Measurements from ENCODE around the gene CPS1. TPM values are rescaled to one million over a fixed set of nuclear protein-coding genes. Genes with fewer than 3 reads are reported as not detected.

Gene CPS1
- under 1 TPM; 0.63 to 0.67 TPM for total RNA-seq
- total RNA-seq: 0.83 to 0.93 reads per million in 2 donors

DNA sequence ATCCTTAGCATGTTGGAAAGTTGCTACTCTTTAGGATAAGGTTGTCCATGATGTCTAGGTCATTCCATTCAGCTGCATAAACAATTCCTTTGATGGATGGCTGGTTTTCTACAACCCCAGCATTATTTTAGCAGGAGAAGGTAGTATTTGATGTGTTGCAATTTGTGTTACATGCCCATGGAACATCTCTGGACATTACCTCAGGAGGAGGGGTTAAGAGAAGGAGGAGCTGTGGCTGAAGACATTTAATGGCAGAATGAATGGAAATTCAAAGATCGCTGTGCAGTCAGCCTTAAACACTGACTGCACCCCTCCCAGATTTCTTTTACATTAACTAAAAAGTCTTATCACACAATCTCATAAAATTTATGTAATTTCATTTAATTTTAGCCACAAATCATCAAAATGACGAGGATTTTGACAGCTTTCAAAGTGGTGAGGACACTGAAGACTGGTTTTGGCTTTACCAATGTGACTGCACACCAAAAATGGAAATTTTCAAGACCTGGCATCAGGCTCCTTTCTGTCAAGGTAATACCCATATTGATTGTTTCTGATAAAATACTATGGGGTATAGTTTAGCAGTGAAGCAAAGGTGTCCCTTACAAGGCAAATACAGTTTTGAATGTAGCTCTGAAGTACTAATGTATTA, at the start of gene CPS1:
Gene CPS1 (plus strand): TSS at position 271 of the 652 bp plus-strand sequence. CDS start 135 bp downstream, at position 406.
- ATAC-seq (no peak), DNase-seq (no peak)
- Mint-ChIP-seq H3K4me3 (no peak within 1 kb of the TSS), H3K27me3 (no peaks in the 10 kb centered on the region), H3K27ac (no peak within 1 kb of the TSS), H3K4me1 (no peaks in the 10 kb centered on the region), H3K36me3 (ENCODE audit: low read depth) (no peaks in the 10 kb centered on the region)
- H3K9me3 ChIP-seq (ENCODE audit: control insufficient read depth, low read length, poor library complexity, severe bottlenecking): no peaks in the 10 kb centered on the region

DNA sequence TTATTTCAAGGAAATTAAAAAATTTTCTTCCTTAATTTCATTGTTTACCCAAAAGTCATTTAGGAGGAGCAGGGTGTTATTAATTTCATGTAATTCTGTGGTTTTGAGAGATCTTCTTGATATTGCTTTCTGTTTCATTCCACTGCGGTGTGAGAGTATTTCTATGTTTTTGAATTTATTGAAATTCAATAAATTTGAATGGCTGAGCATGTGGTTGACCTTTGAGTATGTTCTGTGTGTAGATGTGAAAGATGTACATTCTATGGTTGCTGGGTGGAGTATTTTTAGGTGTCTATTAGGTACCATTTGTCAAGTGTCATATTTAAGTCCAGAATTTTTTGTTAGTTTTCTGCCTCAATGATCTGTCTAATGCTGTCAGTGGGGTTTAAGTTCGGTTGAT, 40.5 kb upstream of the CPS1 start:
- Mint-ChIP-seq H3K4me3 (no peak overlapping the region), H3K4me1 (peaks cover 2% of the 10 kb centered on the region), H3K27ac (no peak overlapping the region), H3K36me3 (ENCODE audit: low read depth) (peaks cover 3% of the 10 kb centered on the region), H3K27me3 (peaks cover 5% of the 10 kb centered on the region)
- ATAC-seq: no peak
- DNase-seq: no peak
- no peaks in the 10 kb centered on the region for H3K9me3 ChIP-seq (ENCODE audit: control insufficient read depth, low read length, poor library complexity, severe bottlenecking)

DNA sequence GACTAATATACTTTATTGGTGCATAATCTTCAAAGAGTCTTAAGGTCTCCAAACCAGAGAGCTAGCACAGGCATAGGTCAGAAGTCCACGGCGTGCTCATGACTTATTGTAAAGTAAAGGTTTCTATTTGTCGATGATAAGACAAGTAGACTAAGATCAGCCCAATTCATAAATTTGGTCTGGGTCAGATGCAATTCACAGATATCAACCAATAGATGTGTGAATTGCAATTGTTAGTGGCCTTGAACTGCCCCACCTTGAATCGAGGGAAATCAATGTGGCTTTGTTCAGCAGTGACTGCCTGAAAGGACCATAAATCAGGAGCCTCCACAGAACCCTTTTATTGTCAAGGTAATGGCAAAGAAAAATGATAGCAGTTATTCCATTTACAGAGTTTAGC, 39.1 kb upstream of the CPS1 start:
- Mint-ChIP-seq H3K4me3 (no peak overlapping the region), H3K36me3 (ENCODE audit: low read depth) (peaks cover 3% of the 10 kb centered on the region), H3K4me1 (peaks cover 2% of the 10 kb centered on the region), H3K27ac (no peak overlapping the region), H3K27me3 (peaks cover 5% of the 10 kb centered on the region)
- no peaks in the 10 kb centered on the region for H3K9me3 ChIP-seq (ENCODE audit: control insufficient read depth, low read length, poor library complexity, severe bottlenecking)
- ATAC-seq (no peak), DNase-seq (no peak)

DNA sequence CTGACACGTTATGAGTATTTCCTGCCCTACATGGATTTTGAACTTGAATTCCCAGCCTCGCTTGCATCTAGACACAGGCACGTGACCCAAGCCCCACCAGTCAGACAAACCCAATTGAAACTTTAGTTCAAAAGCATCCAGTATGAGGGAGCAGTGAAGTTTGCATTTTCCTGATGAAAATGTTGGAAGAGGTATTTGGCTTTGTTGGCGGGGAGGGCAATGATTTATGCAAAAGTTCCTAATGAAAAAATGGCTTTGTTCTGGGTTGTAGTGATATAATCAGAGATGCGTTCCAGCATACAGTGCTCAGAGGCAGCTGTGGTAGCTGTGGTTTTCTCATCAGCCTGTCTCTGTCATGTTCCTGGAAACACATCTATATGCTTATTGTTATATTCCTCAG, 36.8 kb upstream of the CPS1 start:
- Mint-ChIP-seq H3K36me3 (ENCODE audit: low read depth) (peaks cover 3% of the 10 kb centered on the region), H3K4me3 (no peak overlapping the region), H3K4me1 (peaks cover 2% of the 10 kb centered on the region), H3K27ac (no peak overlapping the region), H3K27me3 (peaks cover 5% of the 10 kb centered on the region)
- H3K9me3 ChIP-seq (ENCODE audit: control insufficient read depth, low read length, poor library complexity, severe bottlenecking): no peaks in the 10 kb centered on the region
- DNase-seq (no peak), ATAC-seq (no peak)

DNA sequence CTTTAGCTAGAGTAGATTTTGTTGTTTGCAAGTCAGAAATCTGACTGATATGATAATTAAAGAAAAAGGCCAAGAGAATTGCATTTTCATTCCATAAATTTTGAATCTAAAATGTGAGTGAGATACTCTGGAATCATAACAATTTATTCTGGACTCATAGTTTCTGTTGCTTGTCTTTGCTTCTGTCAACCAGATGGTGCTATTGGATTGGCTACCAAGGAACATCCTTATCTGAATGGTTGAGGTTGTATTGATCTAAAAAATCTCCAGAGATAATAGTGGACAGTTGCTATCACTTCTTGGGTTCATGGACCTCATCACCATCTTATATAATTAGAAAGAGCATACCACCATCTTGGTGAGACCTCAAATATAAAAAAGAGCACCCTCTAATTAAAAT, 34.0 kb upstream of the CPS1 start:
- no peak overlapping the region for H3K4me3 Mint-ChIP-seq
- H3K27me3 Mint-ChIP-seq: peaks cover 5% of the 10 kb centered on the region
- H3K9me3 ChIP-seq (ENCODE audit: control insufficient read depth, low read length, poor library complexity, severe bottlenecking): no peaks in the 10 kb centered on the region
- ATAC-seq: no peak
- H3K27ac Mint-ChIP-seq: no peak overlapping the region
- H3K4me1 Mint-ChIP-seq: peaks cover 2% of the 10 kb centered on the region
- peaks cover 3% of the 10 kb centered on the region for H3K36me3 Mint-ChIP-seq (ENCODE audit: low read depth)
- DNase-seq: no peak

DNA sequence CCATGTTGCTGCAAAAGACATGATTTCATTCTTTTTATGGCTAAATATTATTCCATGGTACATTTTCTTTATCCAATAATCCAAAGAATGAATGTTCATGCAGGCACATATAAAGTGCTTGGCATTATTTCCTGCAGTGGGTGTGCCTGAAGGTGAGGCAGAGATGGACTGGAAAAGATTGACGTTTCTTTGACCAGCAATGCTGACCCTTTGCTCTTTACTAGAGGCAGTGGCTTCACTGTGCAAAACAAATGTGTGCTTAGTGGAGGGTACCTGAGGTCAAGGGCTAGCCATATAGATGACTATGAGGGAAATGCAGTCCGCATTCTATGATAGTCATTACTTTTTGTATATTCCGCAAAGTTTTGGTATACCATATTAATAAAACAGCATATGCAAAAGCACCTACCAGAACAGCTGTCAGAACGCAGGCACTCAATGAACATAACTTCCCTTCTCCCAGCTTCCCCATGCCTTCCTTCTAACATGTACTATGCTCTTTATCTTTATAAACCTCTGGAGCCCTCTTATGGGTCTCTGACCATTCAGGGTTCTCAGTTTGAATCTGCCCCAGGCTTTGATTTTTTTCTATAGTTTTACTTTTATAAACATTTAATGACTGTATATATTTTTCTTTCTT, 32.6 kb upstream of the CPS1 start:
- Mint-ChIP-seq H3K27me3 (peaks cover 5% of the 10 kb centered on the region), H3K4me3 (no peak overlapping the region), H3K27ac (no peak overlapping the region)

DNA sequence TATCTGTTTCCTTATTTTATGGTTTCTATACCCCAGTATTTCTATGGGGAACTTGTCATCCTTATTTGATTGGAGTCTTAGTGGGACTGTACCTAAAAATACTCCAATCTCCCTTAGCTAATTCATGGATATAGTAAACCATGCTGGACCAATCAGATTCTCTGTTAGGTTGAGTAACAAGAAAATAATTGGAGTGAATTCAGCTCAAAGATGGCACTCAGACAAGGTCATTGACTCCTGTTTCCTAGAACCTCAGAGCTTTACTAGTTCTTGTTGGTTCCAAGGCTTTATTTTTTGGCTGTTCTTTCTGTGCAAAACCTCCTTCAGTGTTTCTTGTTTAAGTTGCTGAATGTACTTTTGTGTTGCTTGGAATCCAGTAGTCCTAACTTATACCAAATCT, 31.9 kb upstream of the CPS1 start:
- Mint-ChIP-seq H3K27ac (no peak overlapping the region), H3K4me1 (peaks cover under 1% of the 10 kb centered on the region), H3K36me3 (ENCODE audit: low read depth) (peaks cover 3% of the 10 kb centered on the region), H3K4me3 (no peak overlapping the region), H3K27me3 (peaks cover 5% of the 10 kb centered on the region)
- DNase-seq (no peak), ATAC-seq (no peak)
- no peaks in the 10 kb centered on the region for H3K9me3 ChIP-seq (ENCODE audit: control insufficient read depth, low read length, poor library complexity, severe bottlenecking)

More for the DNA sequence above, 32.6 kb upstream of the CPS1 start:
- H3K36me3 Mint-ChIP-seq (ENCODE audit: low read depth): peaks cover 3% of the 10 kb centered on the region
- DNase-seq (no peak), ATAC-seq (no peak)
- H3K4me1 Mint-ChIP-seq: peaks cover 2% of the 10 kb centered on the region
- no peaks in the 10 kb centered on the region for H3K9me3 ChIP-seq (ENCODE audit: control insufficient read depth, low read length, poor library complexity, severe bottlenecking)

DNA sequence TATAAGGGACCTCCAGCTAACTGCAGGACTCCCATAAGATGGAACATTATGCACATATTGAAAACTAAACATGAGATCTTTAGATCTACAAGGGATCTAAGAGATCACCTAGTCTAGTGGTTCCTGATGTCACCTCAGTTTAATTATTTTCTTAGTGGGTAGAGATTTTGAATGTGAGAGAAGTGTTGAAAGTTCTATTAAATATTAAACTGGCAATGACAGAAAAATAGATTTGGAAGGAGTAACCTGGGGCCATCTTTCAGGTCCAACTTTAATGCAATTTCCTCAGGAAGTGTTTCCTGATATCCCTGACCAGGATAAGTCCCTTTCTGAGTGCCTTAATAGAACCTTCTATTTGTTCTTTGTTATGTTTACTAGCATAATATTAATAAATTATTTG, 29.1 kb upstream of the CPS1 start:
- Mint-ChIP-seq H3K27ac (no peak overlapping the region), H3K4me1 (no peaks in the 10 kb centered on the region), H3K4me3 (no peak overlapping the region), H3K36me3 (ENCODE audit: low read depth) (no peaks in the 10 kb centered on the region), H3K27me3 (no peaks in the 10 kb centered on the region)
- H3K9me3 ChIP-seq (ENCODE audit: control insufficient read depth, low read length, poor library complexity, severe bottlenecking): no peaks in the 10 kb centered on the region
- no peak for DNase-seq
- no peak for ATAC-seq

DNA sequence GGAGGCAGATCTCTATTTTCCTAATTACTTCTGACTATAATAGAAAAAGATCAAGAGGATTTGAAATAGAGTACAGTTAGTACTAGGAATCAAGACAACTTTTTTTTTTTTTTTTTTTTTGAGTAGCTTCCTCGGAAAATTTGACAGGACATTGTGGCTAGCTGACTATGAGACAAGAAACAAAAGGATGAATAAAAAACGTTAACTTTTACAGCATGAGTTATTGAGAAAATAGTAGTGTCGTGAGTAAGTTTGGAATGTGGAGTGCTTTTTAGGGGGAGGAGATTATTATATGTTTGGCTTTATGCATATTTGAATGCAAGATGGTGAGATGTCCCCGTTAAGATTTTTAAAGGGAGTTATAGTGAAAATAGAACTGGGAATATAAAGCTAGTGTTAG, 27.7 kb upstream of the CPS1 start:
- ATAC-seq (no peak), DNase-seq (no peak)
- no peaks in the 10 kb centered on the region for H3K36me3 Mint-ChIP-seq (ENCODE audit: low read depth)
- no peaks in the 10 kb centered on the region for H3K27me3 Mint-ChIP-seq
- H3K27ac Mint-ChIP-seq: no peak overlapping the region
- no peaks in the 10 kb centered on the region for H3K9me3 ChIP-seq (ENCODE audit: control insufficient read depth, low read length, poor library complexity, severe bottlenecking)
- H3K4me1 Mint-ChIP-seq: no peaks in the 10 kb centered on the region
- H3K4me3 Mint-ChIP-seq: no peak overlapping the region

DNA sequence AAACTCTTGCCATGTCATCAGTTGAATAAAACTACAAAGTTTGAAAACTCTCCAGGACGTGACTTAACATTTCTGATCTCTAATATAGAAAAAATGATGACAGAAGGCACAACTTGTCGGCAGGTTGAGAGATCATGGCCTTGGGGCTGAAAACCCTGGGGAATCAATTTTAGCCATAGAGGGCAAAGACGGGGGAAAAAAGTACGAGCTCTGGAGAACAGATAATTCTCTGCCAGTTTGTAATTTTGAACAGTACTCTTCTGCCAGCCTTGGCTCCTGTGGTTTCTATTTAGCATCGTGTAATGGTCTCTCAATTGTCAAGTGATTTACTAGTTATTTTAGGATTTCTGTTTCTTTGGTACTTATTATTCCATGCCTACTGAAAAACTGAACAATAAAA, 25.3 kb upstream of the CPS1 start:
- no peak for ATAC-seq
- Mint-ChIP-seq H3K27ac (no peak overlapping the region), H3K4me1 (peaks cover 2% of the 10 kb centered on the region), H3K36me3 (ENCODE audit: low read depth) (no peaks in the 10 kb centered on the region), H3K4me3 (no peak overlapping the region), H3K27me3 (no peaks in the 10 kb centered on the region)
- H3K9me3 ChIP-seq (ENCODE audit: control insufficient read depth, low read length, poor library complexity, severe bottlenecking): no peaks in the 10 kb centered on the region
- no peak for DNase-seq

DNA sequence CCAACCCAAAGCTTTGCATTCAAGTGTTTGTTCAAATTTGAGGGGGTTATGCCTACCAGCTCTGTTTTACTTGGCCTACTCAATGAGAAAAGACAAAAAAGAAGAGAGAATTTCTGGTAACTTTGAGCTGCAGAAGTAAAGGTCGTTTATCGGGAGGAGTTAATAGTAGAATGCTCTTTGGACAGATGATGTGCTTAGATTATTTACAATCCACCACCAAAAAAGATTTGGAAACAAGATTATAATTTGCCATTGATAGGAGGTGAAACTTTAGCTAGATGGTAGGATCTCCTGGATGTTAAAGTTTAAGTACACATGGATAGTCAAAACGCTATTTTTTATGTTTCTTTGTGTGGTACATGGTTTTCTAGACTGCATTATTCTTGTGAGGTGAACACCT, 24.9 kb upstream of the CPS1 start:
- Mint-ChIP-seq H3K36me3 (ENCODE audit: low read depth) (no peaks in the 10 kb centered on the region), H3K4me1 (peaks cover 2% of the 10 kb centered on the region), H3K4me3 (no peak overlapping the region), H3K27ac (no peak overlapping the region), H3K27me3 (no peaks in the 10 kb centered on the region)
- no peak for DNase-seq
- H3K9me3 ChIP-seq (ENCODE audit: control insufficient read depth, low read length, poor library complexity, severe bottlenecking): no peaks in the 10 kb centered on the region
- ATAC-seq: no peak

DNA sequence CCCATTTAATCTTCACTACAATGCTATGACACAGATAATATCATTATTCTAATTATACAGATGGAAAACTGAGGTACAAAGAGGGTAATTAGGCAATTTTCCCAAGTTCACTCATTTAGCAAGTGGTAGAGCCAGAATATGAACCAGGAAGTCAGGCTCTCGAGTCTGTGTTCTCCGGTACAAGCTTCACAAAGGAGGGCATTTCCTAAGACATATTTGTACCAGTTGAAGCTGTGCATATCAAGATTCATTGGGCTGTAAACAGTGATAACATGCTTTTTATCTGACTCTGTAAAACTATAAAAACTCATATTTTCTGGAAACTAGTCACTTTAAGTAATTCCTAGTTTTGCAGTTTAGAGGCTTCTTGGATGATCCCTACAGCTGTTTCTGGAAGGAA, 23.0 kb upstream of the CPS1 start:
- H3K36me3 Mint-ChIP-seq (ENCODE audit: low read depth): no peaks in the 10 kb centered on the region
- DNase-seq (no peak), ATAC-seq (no peak)
- peaks cover 2% of the 10 kb centered on the region for H3K4me1 Mint-ChIP-seq
- H3K4me3 Mint-ChIP-seq: no peak overlapping the region
- H3K27ac Mint-ChIP-seq: no peak overlapping the region
- no peaks in the 10 kb centered on the region for H3K9me3 ChIP-seq (ENCODE audit: control insufficient read depth, low read length, poor library complexity, severe bottlenecking)
- no peaks in the 10 kb centered on the region for H3K27me3 Mint-ChIP-seq

DNA sequence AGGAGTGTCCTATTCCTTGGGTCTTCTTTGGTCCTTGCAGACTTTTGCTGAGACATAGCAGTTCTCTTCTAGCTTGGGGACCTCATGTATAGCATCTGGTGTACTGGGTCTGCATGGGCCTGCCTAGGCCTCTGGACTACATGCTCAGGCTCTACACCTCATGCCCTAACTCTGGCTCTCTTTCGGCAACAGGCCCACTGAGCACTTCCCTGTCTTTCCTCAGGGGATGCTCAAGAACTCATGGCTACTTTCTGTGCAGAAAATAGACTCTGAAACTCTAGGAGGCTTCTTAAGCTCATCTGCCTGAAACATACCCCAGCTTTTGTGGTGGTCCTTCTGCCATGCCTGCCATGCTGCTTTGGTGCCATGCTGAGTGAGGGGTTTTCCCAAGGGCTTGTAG, 21.5 kb upstream of the CPS1 start:
- ATAC-seq (no peak), DNase-seq (no peak)
- Mint-ChIP-seq H3K27me3 (peaks cover 4% of the 10 kb centered on the region), H3K4me1 (peaks cover 2% of the 10 kb centered on the region), H3K27ac (no peak overlapping the region), H3K36me3 (ENCODE audit: low read depth) (no peaks in the 10 kb centered on the region), H3K4me3 (no peak overlapping the region)
- H3K9me3 ChIP-seq (ENCODE audit: control insufficient read depth, low read length, poor library complexity, severe bottlenecking): no peaks in the 10 kb centered on the region
